GM23338 (cell line): ENCODE results near the gene PDSS2. TPM values are rescaled to one million over a fixed set of nuclear protein-coding genes. Genes with fewer than 3 reads are reported as not detected.

ENCODE experiments used
- ATAC-seq: fragments of 200-7000 bp; cut with Tn5 transposase; 3 replicates; pipeline ENCODE4 v1.9.1; 2020
- DNase-seq: peaks from one replicate; pipeline ENCODE4 v3.0.0-alpha.2; 2015; ENCODE audit warnings: low spot score
- H2AFZ ChIP-seq: fragments of 200-600 bp; sonication (generic); 2 replicates; pipeline ENCODE4 v1.8.0; 2016; ENCODE audit warnings: antibody characterized with exemption, mild to moderate bottlenecking, moderate library complexity
- H3F3A ChIP-seq: fragments of 200-600 bp; sonication (generic); replicated peaks from 2 replicates; pipeline ENCODE4 v1.8.0; 2017; ENCODE audit warnings: antibody characterized with exemption, mixed run types, low read depth
- H3K27ac ChIP-seq: fragments of 200-600 bp; sonication (generic); 2 replicates; pipeline ENCODE4 v1.6.1; 2016; ENCODE audit warnings: low read depth
- H3K27me3 ChIP-seq: fragments of 200-600 bp; sonication (generic); 2 replicates; pipeline ENCODE4 v1.8.0; 2016; ENCODE audit warnings: mild to moderate bottlenecking, mixed run types, moderate library complexity; ENCODE audit not compliant: insufficient read depth
- H3K36me3 ChIP-seq: fragments of 200-600 bp; sonication (generic); 2 replicates; pipeline ENCODE4 v1.8.0; 2016; ENCODE audit warnings: mild to moderate bottlenecking; ENCODE audit not compliant: insufficient read depth
- H3K4me1 ChIP-seq: fragments of 200-600 bp; sonication (generic); 2 replicates; pipeline ENCODE4 v1.8.0; 2016; ENCODE audit warnings: mild to moderate bottlenecking, moderate library complexity; ENCODE audit not compliant: insufficient read depth
- H3K4me2 ChIP-seq: fragments of 200-600 bp; sonication (generic); 2 replicates; pipeline ENCODE4 v1.7.1; 2017; ENCODE audit warnings: mixed run types
- H3K4me3 ChIP-seq: fragments of 200-600 bp; sonication (generic); 2 replicates; pipeline ENCODE4 v1.6.1; 2016; ENCODE audit warnings: mixed run types
- H3K79me2 ChIP-seq: fragments of 200-600 bp; sonication (generic); replicated peaks from 2 replicates; pipeline ENCODE4 v1.8.0; 2017; ENCODE audit warnings: mild to moderate bottlenecking; ENCODE audit not compliant: insufficient read depth
- H3K9me2 ChIP-seq: fragments of 200-600 bp; sonication (generic); 2 replicates; pipeline ENCODE4 v1.8.0; 2017; ENCODE audit not compliant: insufficient read depth
- H4K20me1 ChIP-seq: fragments of 200-600 bp; sonication (generic); replicated peaks from 2 replicates; pipeline ENCODE4 v1.8.0; 2017; ENCODE audit warnings: mild to moderate bottlenecking; ENCODE audit not compliant: insufficient read depth
- H3K27ac Mint-ChIP-seq: 2 replicates; pipeline ENCODE4 v1.8.0; 2020; ENCODE audit warnings: inconsistent platforms, mild to moderate bottlenecking, moderate library complexity, mixed read lengths
- H3K27me3 Mint-ChIP-seq: 3 replicates; pipeline ENCODE4 v1.8.0; 2022; ENCODE audit warnings: low read depth, mild to moderate bottlenecking, moderate library complexity, mixed read lengths, inconsistent platforms; ENCODE audit not compliant: insufficient read depth, poor library complexity
- H3K36me3 Mint-ChIP-seq: 3 replicates; pipeline ENCODE4 v1.8.0; 2021; ENCODE audit warnings: low read depth, mild to moderate bottlenecking, inconsistent platforms, moderate library complexity, mixed read lengths
- H3K4me1 Mint-ChIP-seq: 3 replicates; pipeline ENCODE4 v1.8.0; 2020; ENCODE audit warnings: mild to moderate bottlenecking, inconsistent platforms, mixed read lengths
- H3K4me3 Mint-ChIP-seq: 3 replicates; pipeline ENCODE4 v1.8.0; 2021; ENCODE audit warnings: moderate library complexity, mild to moderate bottlenecking, inconsistent platforms, mixed read lengths
- H3K9me3 Mint-ChIP-seq: 3 replicates; pipeline ENCODE4 v1.8.0; 2020; ENCODE audit warnings: moderate library complexity, mild to moderate bottlenecking, inconsistent platforms, mixed read lengths
- CREB1 ChIP-seq: fragments of 250-450 bp; sonication (Bioruptor Pico); IDR thresholded peaks from 2 replicates; pipeline ENCODE4 v1.5.0; 2020; ENCODE audit warnings: low read depth, mild to moderate bottlenecking, moderate library complexity
- ETS1 ChIP-seq: IDR thresholded peaks from 2 replicates; pipeline ENCODE4 v1.6.1; 2016; ENCODE audit warnings: antibody characterized with exemption
- EZH2phosphoT487 ChIP-seq: fragments of 200-600 bp; sonication (generic); IDR thresholded peaks from one replicate; pipeline ENCODE4 v1.8.1; 2018; ENCODE audit warnings: antibody characterized with exemption; ENCODE audit not compliant: unreplicated experiment
- JUNB ChIP-seq: IDR thresholded peaks from one replicate; pipeline ENCODE4 v1.6.1; 2016; ENCODE audit warnings: antibody characterized with exemption; ENCODE audit not compliant: unreplicated experiment
- NANOG ChIP-seq: IDR thresholded peaks from 2 replicates; pipeline ENCODE4 v1.6.1; 2016; ENCODE audit warnings: antibody characterized with exemption, borderline replicate concordance
- POLR2AphosphoS5 ChIP-seq: IDR thresholded peaks from 2 replicates; pipeline ENCODE4 v1.6.1; 2016; ENCODE audit warnings: antibody characterized with exemption, low read depth
- ZNF114 ChIP-seq: fragments of 250-450 bp; sonication (Bioruptor Pico); IDR thresholded peaks from 2 replicates; pipeline ENCODE4 v1.5.0; 2020; ENCODE audit warnings: mild to moderate bottlenecking, moderate library complexity
- ZNF331 ChIP-seq: fragments of 250-450 bp; sonication (Bioruptor Pico); IDR thresholded peaks from 2 replicates; pipeline ENCODE4 v1.5.0; 2020; ENCODE audit warnings: low read depth, mild to moderate bottlenecking, moderate library complexity
- polyA plus RNA-seq: library from polyadenylated mRNA; unstranded; fragments of >200 nt; fragmentation: Nextera tagmentation; extraction: Ambion mirVana; gene quantifications from 2 replicates; pipeline ENCODE4 v1.2.1, GENCODE V29; 2016
- total RNA-seq: library from RNA; depleted of rRNA; stranded (reverse); fragments of >200 nt; shearing (Covaris generic); gene quantifications from 2 replicates; pipeline ENCODE4 v1.2.3, GENCODE V29; 2014
- TF ChIP-seq, protein P1 (sequence below): fragments of 250-450 bp; sonication (Bioruptor Pico); IDR thresholded peaks from 2 replicates; pipeline ENCODE4 v1.5.0; 2020; ENCODE audit warnings: mild to moderate bottlenecking, moderate library complexity
- TF ChIP-seq, protein P2 (sequence below): IDR thresholded peaks from one replicate; pipeline ENCODE4 v1.6.1; 2018; ENCODE audit warnings: antibody characterized with exemption; ENCODE audit not compliant: unreplicated experiment
- TF ChIP-seq, protein P3 (sequence below), 2 experiments: fragments of 200-600 bp in 1 of 2; sonication (generic) in 1 of 2; conservative IDR thresholded peaks; 2 replicates each; pipeline versions ENCODE4 v1.5.1 to v1.6.1; 2016 to 2017; ENCODE audit warnings: antibody characterized with exemption in 2 of 2, low read depth in 2 of 2, mild to moderate bottlenecking in 2 of 2, moderate library complexity in 1 of 2

PDSS2 gene
- total and polyA plus RNA-seq, 2 experiments from 2014 or later: 7.3 to 16.7 TPM

GRCh38 chr6:107304421-107305025 lies 154.8 kb downstream of the PDSS2 start (continued):
- TF ChIP-seq, protein P1, sequence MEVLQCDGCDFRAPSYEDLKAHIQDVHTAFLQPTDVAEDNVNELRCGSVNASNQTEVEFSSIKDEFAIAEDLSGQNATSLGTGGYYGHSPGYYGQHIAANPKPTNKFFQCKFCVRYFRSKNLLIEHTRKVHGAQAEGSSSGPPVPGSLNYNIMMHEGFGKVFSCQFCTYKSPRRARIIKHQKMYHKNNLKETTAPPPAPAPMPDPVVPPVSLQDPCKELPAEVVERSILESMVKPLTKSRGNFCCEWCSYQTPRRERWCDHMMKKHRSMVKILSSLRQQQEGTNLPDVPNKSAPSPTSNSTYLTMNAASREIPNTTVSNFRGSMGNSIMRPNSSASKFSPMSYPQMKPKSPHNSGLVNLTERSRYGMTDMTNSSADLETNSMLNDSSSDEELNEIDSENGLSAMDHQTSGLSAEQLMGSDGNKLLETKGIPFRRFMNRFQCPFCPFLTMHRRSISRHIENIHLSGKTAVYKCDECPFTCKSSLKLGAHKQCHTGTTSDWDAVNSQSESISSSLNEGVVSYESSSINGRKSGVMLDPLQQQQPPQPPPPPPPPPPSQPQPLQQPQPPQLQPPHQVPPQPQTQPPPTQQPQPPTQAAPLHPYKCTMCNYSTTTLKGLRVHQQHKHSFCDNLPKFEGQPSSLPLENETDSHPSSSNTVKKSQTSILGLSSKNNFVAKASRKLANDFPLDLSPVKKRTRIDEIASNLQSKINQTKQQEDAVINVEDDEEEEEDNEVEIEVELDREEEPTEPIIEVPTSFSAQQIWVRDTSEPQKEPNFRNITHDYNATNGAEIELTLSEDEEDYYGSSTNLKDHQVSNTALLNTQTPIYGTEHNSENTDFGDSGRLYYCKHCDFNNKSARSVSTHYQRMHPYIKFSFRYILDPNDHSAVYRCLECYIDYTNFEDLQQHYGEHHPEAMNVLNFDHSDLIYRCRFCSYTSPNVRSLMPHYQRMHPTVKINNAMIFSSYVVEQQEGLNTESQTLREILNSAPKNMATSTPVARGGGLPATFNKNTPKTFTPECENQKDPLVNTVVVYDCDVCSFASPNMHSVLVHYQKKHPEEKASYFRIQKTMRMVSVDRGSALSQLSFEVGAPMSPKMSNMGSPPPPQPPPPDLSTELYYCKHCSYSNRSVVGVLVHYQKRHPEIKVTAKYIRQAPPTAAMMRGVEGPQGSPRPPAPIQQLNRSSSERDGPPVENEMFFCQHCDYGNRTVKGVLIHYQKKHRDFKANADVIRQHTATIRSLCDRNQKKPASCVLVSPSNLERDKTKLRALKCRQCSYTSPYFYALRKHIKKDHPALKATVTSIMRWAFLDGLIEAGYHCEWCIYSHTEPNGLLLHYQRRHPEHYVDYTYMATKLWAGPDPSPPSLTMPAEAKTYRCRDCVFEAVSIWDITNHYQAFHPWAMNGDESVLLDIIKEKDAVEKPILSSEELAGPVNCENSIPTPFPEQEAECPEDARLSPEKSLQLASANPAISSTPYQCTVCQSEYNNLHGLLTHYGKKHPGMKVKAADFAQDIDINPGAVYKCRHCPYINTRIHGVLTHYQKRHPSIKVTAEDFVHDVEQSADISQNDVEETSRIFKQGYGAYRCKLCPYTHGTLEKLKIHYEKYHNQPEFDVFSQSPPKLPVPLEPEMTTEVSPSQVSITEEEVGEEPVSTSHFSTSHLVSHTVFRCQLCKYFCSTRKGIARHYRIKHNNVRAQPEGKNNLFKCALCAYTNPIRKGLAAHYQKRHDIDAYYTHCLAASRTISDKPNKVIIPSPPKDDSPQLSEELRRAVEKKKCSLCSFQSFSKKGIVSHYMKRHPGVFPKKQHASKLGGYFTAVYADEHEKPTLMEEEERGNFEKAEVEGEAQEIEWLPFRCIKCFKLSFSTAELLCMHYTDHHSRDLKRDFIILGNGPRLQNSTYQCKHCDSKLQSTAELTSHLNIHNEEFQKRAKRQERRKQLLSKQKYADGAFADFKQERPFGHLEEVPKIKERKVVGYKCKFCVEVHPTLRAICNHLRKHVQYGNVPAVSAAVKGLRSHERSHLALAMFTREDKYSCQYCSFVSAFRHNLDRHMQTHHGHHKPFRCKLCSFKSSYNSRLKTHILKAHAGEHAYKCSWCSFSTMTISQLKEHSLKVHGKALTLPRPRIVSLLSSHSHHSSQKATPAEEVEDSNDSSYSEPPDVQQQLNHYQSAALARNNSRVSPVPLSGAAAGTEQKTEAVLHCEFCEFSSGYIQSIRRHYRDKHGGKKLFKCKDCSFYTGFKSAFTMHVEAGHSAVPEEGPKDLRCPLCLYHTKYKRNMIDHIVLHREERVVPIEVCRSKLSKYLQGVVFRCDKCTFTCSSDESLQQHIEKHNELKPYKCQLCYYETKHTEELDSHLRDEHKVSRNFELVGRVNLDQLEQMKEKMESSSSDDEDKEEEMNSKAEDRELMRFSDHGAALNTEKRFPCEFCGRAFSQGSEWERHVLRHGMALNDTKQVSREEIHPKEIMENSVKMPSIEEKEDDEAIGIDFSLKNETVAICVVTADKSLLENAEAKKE (CRISPR knock-in tag): no peak

- H3K4me3 Mint-ChIP-seq: no peak overlapping the region
- H3K27me3 ChIP-seq: no peaks in the 10 kb centered on the region
- TF ChIP-seq ETS1 (no peak), CREB1 (CRISPR knock-in tag) (no peak), ZNF114 (no peak), EZH2phosphoT487 (no peak), NANOG (no peak), JUNB (no peak), POLR2AphosphoS5 (no peak), ZNF331 (no peak)
- TF ChIP-seq, protein P2, sequence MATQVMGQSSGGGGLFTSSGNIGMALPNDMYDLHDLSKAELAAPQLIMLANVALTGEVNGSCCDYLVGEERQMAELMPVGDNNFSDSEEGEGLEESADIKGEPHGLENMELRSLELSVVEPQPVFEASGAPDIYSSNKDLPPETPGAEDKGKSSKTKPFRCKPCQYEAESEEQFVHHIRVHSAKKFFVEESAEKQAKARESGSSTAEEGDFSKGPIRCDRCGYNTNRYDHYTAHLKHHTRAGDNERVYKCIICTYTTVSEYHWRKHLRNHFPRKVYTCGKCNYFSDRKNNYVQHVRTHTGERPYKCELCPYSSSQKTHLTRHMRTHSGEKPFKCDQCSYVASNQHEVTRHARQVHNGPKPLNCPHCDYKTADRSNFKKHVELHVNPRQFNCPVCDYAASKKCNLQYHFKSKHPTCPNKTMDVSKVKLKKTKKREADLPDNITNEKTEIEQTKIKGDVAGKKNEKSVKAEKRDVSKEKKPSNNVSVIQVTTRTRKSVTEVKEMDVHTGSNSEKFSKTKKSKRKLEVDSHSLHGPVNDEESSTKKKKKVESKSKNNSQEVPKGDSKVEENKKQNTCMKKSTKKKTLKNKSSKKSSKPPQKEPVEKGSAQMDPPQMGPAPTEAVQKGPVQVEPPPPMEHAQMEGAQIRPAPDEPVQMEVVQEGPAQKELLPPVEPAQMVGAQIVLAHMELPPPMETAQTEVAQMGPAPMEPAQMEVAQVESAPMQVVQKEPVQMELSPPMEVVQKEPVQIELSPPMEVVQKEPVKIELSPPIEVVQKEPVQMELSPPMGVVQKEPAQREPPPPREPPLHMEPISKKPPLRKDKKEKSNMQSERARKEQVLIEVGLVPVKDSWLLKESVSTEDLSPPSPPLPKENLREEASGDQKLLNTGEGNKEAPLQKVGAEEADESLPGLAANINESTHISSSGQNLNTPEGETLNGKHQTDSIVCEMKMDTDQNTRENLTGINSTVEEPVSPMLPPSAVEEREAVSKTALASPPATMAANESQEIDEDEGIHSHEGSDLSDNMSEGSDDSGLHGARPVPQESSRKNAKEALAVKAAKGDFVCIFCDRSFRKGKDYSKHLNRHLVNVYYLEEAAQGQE: no peak
- TF ChIP-seq, protein P3, sequence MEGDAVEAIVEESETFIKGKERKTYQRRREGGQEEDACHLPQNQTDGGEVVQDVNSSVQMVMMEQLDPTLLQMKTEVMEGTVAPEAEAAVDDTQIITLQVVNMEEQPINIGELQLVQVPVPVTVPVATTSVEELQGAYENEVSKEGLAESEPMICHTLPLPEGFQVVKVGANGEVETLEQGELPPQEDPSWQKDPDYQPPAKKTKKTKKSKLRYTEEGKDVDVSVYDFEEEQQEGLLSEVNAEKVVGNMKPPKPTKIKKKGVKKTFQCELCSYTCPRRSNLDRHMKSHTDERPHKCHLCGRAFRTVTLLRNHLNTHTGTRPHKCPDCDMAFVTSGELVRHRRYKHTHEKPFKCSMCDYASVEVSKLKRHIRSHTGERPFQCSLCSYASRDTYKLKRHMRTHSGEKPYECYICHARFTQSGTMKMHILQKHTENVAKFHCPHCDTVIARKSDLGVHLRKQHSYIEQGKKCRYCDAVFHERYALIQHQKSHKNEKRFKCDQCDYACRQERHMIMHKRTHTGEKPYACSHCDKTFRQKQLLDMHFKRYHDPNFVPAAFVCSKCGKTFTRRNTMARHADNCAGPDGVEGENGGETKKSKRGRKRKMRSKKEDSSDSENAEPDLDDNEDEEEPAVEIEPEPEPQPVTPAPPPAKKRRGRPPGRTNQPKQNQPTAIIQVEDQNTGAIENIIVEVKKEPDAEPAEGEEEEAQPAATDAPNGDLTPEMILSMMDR (conservative IDR thresholded peaks at IDR 0.05; ENCODE audit: low read depth in 2 of 2): no peak
Observed at GRCh38 chr6:107293350-107293749, 166.0 kb downstream of the PDSS2 start.

More at GRCh38 chr6:107293350-107293749, 166.0 kb downstream of the PDSS2 start:
- H3K4me1 Mint-ChIP-seq: peaks cover 38% of the 10 kb centered on the region
- no peaks in the 10 kb centered on the region; the same call in 2 of the 3 replicates for H3K36me3 Mint-ChIP-seq
- H4K20me1 ChIP-seq: no peaks in the 10 kb centered on the region
- H3K79me2 ChIP-seq: no peaks in the 10 kb centered on the region
- H3K27ac ChIP-seq: no peak overlapping the region
- H3K27ac Mint-ChIP-seq: 0 out of 2 replicates have a peak overlapping the region, but pooled peaks have one; percentile 8
- peaks cover 20% of the 10 kb centered on the region for H3K4me1 ChIP-seq
- H3K4me2 ChIP-seq: no peak overlapping the region
- H3K4me3 ChIP-seq: no peak overlapping the region
- no peaks in the 10 kb centered on the region for H3K9me3 Mint-ChIP-seq
- ATAC-seq (no peak), DNase-seq (no peak)
- no peaks in the 10 kb centered on the region for H3K36me3 ChIP-seq
- H3F3A ChIP-seq: no peaks in the 10 kb centered on the region
- H3K27me3 Mint-ChIP-seq: peaks cover 1% of the 10 kb centered on the region
- H2AFZ ChIP-seq: no peak overlapping the region
- no peaks in the 10 kb centered on the region for H3K9me2 ChIP-seq
